Gastrocnemius medialis (tissue), 4 donors: ENCODE results near the gene LRRC1. TPM values are rescaled to one million over a fixed set of nuclear protein-coding genes. Genes with fewer than 3 reads are reported as not detected.
"Not testable (repeated sequence)": the region's sequence is repeated elsewhere in the genome, so short reads cannot be mapped to it uniquely, and the experiment has no call there.

ENCODE experiments used
- ATAC-seq, 2 donors: fragments of 150-250 bp; one replicate each; pipeline ENCODE4 v1.9.1; 2016
- DNase-seq, 2 donors: peaks; one replicate each; pipeline ENCODE4 v3.0.0-alpha.2; 2019
- H3K27ac ChIP-seq, 4 donors: fragments of 200-600 bp; sonication (generic); 1 replicate in 1 of 4; 2 replicates in 3 of 4; pipeline ENCODE4 v1.5.1; 2016 to 2018; ENCODE audit warnings: mild to moderate bottlenecking in 2 of 4, moderate library complexity in 1 of 4
- H3K27me3 ChIP-seq, 3 donors: fragments of 200-600 bp; sonication (generic) in 2 of 3; 1 replicate in 1 of 3; 2 replicates in 2 of 3; pipeline versions ENCODE4 v1.5.1 to v1.6.0; 2016 to 2019; ENCODE audit warnings: mild to moderate bottlenecking in 1 of 3, moderate library complexity in 1 of 3
- H3K36me3 ChIP-seq, 2 donors: fragments of 200-600 bp; sonication (generic) in 1 of 2; one replicate each; pipeline ENCODE4 v1.5.1; 2017 to 2018
- H3K4me1 ChIP-seq, 2 donors: fragments of 200-600 bp; sonication (generic) in 1 of 2; one replicate each; pipeline ENCODE4 v1.5.1; 2016 to 2017; ENCODE audit warnings: mild to moderate bottlenecking in 2 of 2
- H3K4me3 ChIP-seq, 4 donors: fragments of 200-600 bp; sonication (generic) in 3 of 4; 1 replicate in 1 of 4; 2 replicates in 3 of 4; pipeline ENCODE4 v1.5.1; 2016 to 2019; ENCODE audit warnings: mild to moderate bottlenecking in 2 of 4
- H3K9me3 ChIP-seq, 3 donors: fragments of 200-600 bp; sonication (generic) in 2 of 3; 1 replicate in 1 of 3; 2 replicates in 2 of 3; pipeline ENCODE4 v1.5.1; 2016 to 2019
- CTCF ChIP-seq, 5 experiments: fragments of 450-650 bp in 3 of 5; fragments of 200-600 bp in 2 of 5; sonication (generic) in 2 of 5; IDR thresholded peaks in 4 of 5; conservative IDR thresholded peaks in 1 of 5; 1 replicate in 4 of 5; 2 replicates in 1 of 5; pipeline ENCODE4 v1.5.1; 2016 to 2019; ENCODE audit warnings: antibody characterized with exemption in 5 of 5, mild to moderate bottlenecking in 3 of 5, moderate library complexity in 3 of 5
- POLR2A ChIP-seq, 2 donors: fragments of 450-650 bp; IDR thresholded peaks; one replicate each; pipeline ENCODE4 v1.6.1; 2017; ENCODE audit warnings: antibody characterized with exemption in 2 of 2, mild to moderate bottlenecking in 2 of 2, moderate library complexity in 2 of 2
- in situ Hi-C, 4 donors: fragments of 200-750 bp; cut with MboI; loops; one replicate each; pipeline versions ENCODE4 v1.15.0 to v1.8.0; 2017; ENCODE audit warnings: low sequenced_read_pairs in 4 of 4
- intact Hi-C: fragments of 100-400 bp; cut with DNase I; formaldehyde crosslinking; loops from one replicate; pipeline ENCODE4 v1.15.1; 2023; ENCODE audit warnings: low total_unique reads
- total RNA-seq, 4 donors: library from RNA; depleted of rRNA; stranded (reverse); fragments of >200 nt; gene quantifications; one replicate each; pipeline versions ENCODE4 v1.1.0 to v1.2.3, GENCODE V29; 2016

Gene LRRC1
- total RNA-seq, 4 donors from 2014 or later: 0.67 to 8.5 (median 2.4) TPM

- H3K4me1 ChIP-seq: no peaks in the 10 kb centered on the region
- ATAC-seq (no peak), DNase-seq (no peak)
- H3K27me3 ChIP-seq: no peaks in the 10 kb centered on the region
- in situ Hi-C loops (no loop called here), intact Hi-C loops (no loop called here)
- no peak overlapping the region for H3K4me3 ChIP-seq
- H3K9me3 ChIP-seq: no peaks in the 10 kb centered on the region
- no peak for TF ChIP-seq CTCF (IDR thresholded peaks at IDR 0.05 in 4 of 5, conservative IDR thresholded peaks at IDR 0.05 in 1 of 5)
- no peak for TF ChIP-seq POLR2A (IDR thresholded peaks at IDR 0.05)
- no peak overlapping the region for H3K27ac ChIP-seq
- H3K36me3 ChIP-seq: no peaks in the 10 kb centered on the region
These were observed 24.0 kb upstream of the LRRC1 start for GRCh38 chr6:53770780-53771249.

GRCh38 chr6:53771785-53772624, 22.8 kb upstream of the LRRC1 start:
- H3K27ac ChIP-seq: no peak overlapping the region
- in situ Hi-C loops: no loop called here
- intact Hi-C loops: no loop called here
- TF ChIP-seq POLR2A (IDR thresholded peaks at IDR 0.05) (no peak), CTCF (IDR thresholded peaks at IDR 0.05 in 4 of 5, conservative IDR thresholded peaks at IDR 0.05 in 1 of 5) (no peak)
- no peaks in the 10 kb centered on the region for H3K27me3 ChIP-seq
- H3K36me3 ChIP-seq: no peaks in the 10 kb centered on the region
- ATAC-seq (no peak), DNase-seq (no peak)
- H3K4me3 ChIP-seq: no peak overlapping the region
- no peaks in the 10 kb centered on the region for H3K4me1 ChIP-seq
- H3K9me3 ChIP-seq: no peaks in the 10 kb centered on the region

GRCh38 chr6:53773044-53773696, 21.6 kb upstream of the LRRC1 start:
- no peaks in the 10 kb centered on the region for H3K36me3 ChIP-seq
- no peak for ATAC-seq
- no peak for TF ChIP-seq POLR2A (IDR thresholded peaks at IDR 0.05)
- TF ChIP-seq CTCF (IDR thresholded peaks at IDR 0.05 in 4 of 5, conservative IDR thresholded peaks at IDR 0.05 in 1 of 5): no peak
- no peak overlapping the region for H3K27ac ChIP-seq
- no peak for DNase-seq
- H3K27me3 ChIP-seq: no peaks in the 10 kb centered on the region
- H3K4me3 ChIP-seq: no peak overlapping the region
- in situ Hi-C loops: no loop called here
- H3K4me1 ChIP-seq: no peaks in the 10 kb centered on the region
- H3K9me3 ChIP-seq: no peaks in the 10 kb centered on the region
- intact Hi-C loops: no loop called here

GRCh38 chr6:53776152-53776551, 18.7 kb upstream of the LRRC1 start:
- H3K27me3 ChIP-seq, intact Hi-C loops, H3K27ac ChIP-seq, H3K36me3 ChIP-seq, H3K4me1 ChIP-seq, in situ Hi-C loops, H3K9me3 ChIP-seq, ATAC-seq, H3K4me3 ChIP-seq, DNase-seq: not testable (repeated sequence)

GRCh38 chr6:53784991-53785390, 9.8 kb upstream of the LRRC1 start:
- intact Hi-C loops, H3K27ac ChIP-seq, in situ Hi-C loops, H3K27me3 ChIP-seq, ATAC-seq, H3K36me3 ChIP-seq, H3K4me1 ChIP-seq, DNase-seq, H3K9me3 ChIP-seq, H3K4me3 ChIP-seq: not testable (repeated sequence)
